Hepatocyte (in vitro differentiated cells): Measurements from ENCODE around the gene SPACA7. TPM values are rescaled to one million over a fixed set of nuclear protein-coding genes. Genes with fewer than 3 reads are reported as not detected.
"Not testable (repeated sequence)": the region's sequence is repeated elsewhere in the genome, so short reads cannot be mapped to it uniquely, and the experiment has no call there.

ENCODE experiments used
- DNase-seq: peaks from one replicate; pipeline ENCODE4 v3.0.0-alpha.2; 2016; ENCODE audit warnings: low spot score
- H2AFZ ChIP-seq: fragments of 200-600 bp; sonication (generic); 2 replicates; pipeline ENCODE4 v1.6.0; 2016; ENCODE audit warnings: antibody characterized with exemption, mild to moderate bottlenecking
- H3K27ac ChIP-seq: fragments of 200-600 bp; sonication (generic); 2 replicates; pipeline ENCODE4 v1.5.1; 2016; ENCODE audit warnings: mild to moderate bottlenecking
- H3K27me3 ChIP-seq: fragments of 200-600 bp; sonication (generic); 2 replicates; pipeline ENCODE4 v1.6.1; 2016
- H3K36me3 ChIP-seq: fragments of 200-600 bp; sonication (generic); replicated peaks from 2 replicates; pipeline ENCODE4 v1.5.1; 2016; ENCODE audit warnings: low read depth; ENCODE audit not compliant: insufficient read depth
- H3K4me1 ChIP-seq: fragments of 200-600 bp; sonication (generic); 2 replicates; pipeline ENCODE4 v1.5.1; 2016; ENCODE audit warnings: mild to moderate bottlenecking, moderate library complexity; ENCODE audit not compliant: insufficient read depth
- H3K4me2 ChIP-seq: fragments of 200-600 bp; sonication (generic); 2 replicates; pipeline ENCODE4 v1.6.0; 2016
- H3K4me3 ChIP-seq: fragments of 200-600 bp; sonication (generic); 2 replicates; pipeline ENCODE4 v1.5.1; 2016; ENCODE audit warnings: mild to moderate bottlenecking
- H3K79me2 ChIP-seq: fragments of 200-600 bp; sonication (generic); 2 replicates; pipeline ENCODE4 v1.6.0; 2017; ENCODE audit warnings: mild to moderate bottlenecking
- H3K9me2 ChIP-seq: fragments of 200-600 bp; sonication (generic); replicated peaks from 2 replicates; pipeline ENCODE4 v1.6.0; 2017; ENCODE audit warnings: mild to moderate bottlenecking; ENCODE audit not compliant: insufficient read depth
- H3K9me3 ChIP-seq: fragments of 200-600 bp; sonication (generic); 2 replicates; pipeline ENCODE4 v1.5.1; 2016; ENCODE audit warnings: low read depth, mild to moderate bottlenecking
- H4K20me1 ChIP-seq: fragments of 200-600 bp; sonication (generic); 2 replicates; pipeline ENCODE4 v1.6.0; 2016; ENCODE audit warnings: mild to moderate bottlenecking; ENCODE audit not compliant: insufficient read depth, poor library complexity, severe bottlenecking
- EZH2 ChIP-seq: fragments of 200-600 bp; sonication (generic); IDR thresholded peaks from 2 replicates; pipeline ENCODE4 v1.6.1; 2016; ENCODE audit warnings: antibody characterized with exemption, mild to moderate bottlenecking, borderline replicate concordance
- EZH2phosphoT487 ChIP-seq: fragments of 200-600 bp; sonication (generic); IDR thresholded peaks from one replicate; pipeline ENCODE4 v1.6.1; 2018; ENCODE audit warnings: antibody characterized with exemption, mild to moderate bottlenecking, low read depth, moderate library complexity; ENCODE audit not compliant: unreplicated experiment, severe bottlenecking
- WGBS: methylation state at CpG from one replicate; pipeline ENCODE4 v1.1.6; 2016; ENCODE audit warnings: low lambda C conversion rate; ENCODE audit errors: missing lambda C conversion rate; 5-methylcytosine and 5-hydroxymethylcytosine counted together
- polyA plus RNA-seq: library from polyadenylated mRNA; unstranded; fragments of >200 nt; fragmentation: Nextera tagmentation; extraction: Ambion mirVana; gene quantifications from 2 replicates; pipeline ENCODE4 v1.2.1, GENCODE V29; 2016
- total RNA-seq: library from RNA; depleted of rRNA; stranded (reverse); fragments of >200 nt; gene quantifications from 2 replicates; pipeline ENCODE4 v1.2.3, GENCODE V29; 2014
- TF ChIP-seq, protein P1 (sequence below): fragments of 200-600 bp; sonication (generic); IDR thresholded peaks from 2 replicates; pipeline ENCODE4 v1.5.1; 2016; ENCODE audit warnings: antibody characterized with exemption, mild to moderate bottlenecking; ENCODE audit not compliant: poor library complexity

The SPACA7 gene
- total and polyA plus RNA-seq, 2 experiments from 2014 or later, result not detected

DNA sequence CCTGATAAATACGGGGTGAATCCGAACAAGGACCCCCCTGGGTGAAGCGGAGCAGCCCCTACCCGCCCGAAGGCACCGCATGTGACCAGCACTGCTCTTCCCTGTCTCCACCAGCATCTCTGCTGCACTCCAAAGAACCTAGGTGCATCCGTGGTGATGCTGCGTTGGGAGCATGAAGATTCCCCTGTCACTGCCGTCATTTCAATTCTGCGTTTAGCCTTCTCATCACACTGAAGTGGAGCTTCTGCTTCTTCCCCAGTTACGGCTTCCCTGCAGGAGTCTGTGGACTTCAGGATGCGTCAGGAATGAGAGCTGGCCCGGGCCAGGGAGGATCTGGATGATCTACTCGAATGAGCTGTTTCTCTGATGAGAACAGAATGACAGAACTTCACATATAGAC is 47.9 kb downstream of the SPACA7 start:
- Histone ChIP-seq H3K4me3 (no peak overlapping the region), H3K9me3 (no peaks in the 10 kb centered on the region), H3K27ac (no peak overlapping the region), H3K9me2 (no peaks in the 10 kb centered on the region), H3K36me3 (no peaks in the 10 kb centered on the region), H2AFZ (no peak overlapping the region), H3K79me2 (no peaks in the 10 kb centered on the region), H3K27me3 (no peaks in the 10 kb centered on the region), H3K4me2 (no peak overlapping the region), H3K4me1 (no peaks in the 10 kb centered on the region), H4K20me1 (no peaks in the 10 kb centered on the region)
- 78% methylated on average over 14 of the region's 14 CpGs for WGBS
- DNase-seq, result no peak
- TF ChIP-seq EZH2 (no peak), EZH2phosphoT487 (no peak)
- TF ChIP-seq, protein P1, sequence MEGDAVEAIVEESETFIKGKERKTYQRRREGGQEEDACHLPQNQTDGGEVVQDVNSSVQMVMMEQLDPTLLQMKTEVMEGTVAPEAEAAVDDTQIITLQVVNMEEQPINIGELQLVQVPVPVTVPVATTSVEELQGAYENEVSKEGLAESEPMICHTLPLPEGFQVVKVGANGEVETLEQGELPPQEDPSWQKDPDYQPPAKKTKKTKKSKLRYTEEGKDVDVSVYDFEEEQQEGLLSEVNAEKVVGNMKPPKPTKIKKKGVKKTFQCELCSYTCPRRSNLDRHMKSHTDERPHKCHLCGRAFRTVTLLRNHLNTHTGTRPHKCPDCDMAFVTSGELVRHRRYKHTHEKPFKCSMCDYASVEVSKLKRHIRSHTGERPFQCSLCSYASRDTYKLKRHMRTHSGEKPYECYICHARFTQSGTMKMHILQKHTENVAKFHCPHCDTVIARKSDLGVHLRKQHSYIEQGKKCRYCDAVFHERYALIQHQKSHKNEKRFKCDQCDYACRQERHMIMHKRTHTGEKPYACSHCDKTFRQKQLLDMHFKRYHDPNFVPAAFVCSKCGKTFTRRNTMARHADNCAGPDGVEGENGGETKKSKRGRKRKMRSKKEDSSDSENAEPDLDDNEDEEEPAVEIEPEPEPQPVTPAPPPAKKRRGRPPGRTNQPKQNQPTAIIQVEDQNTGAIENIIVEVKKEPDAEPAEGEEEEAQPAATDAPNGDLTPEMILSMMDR, result no peak

DNA sequence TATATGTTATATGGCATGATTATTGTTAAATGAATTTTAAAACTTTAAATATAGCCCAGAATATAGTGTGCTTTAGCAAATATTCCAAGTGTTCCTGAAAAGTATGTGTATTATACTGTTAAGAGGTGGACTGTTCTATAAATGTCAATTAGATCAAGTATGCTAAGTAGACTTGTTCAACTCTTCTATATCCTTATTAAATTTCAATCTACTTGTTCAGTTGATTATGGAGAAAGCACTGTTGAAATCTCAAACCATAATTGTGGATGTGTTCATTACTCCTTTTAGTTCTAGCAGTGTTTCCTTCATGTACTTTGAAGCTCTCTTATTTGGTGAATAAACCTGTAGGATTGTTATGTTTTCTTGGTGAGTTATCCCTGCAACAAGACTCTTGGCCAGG is 52.5 kb downstream of the SPACA7 start:
- Histone ChIP-seq H3K4me3 (no peak overlapping the region), H3K79me2 (no peaks in the 10 kb centered on the region), H3K27me3 (no peaks in the 10 kb centered on the region), H2AFZ (no peak overlapping the region), H3K27ac (no peak overlapping the region), H3K4me2 (no peak overlapping the region), H3K9me3 (no peaks in the 10 kb centered on the region), H3K9me2 (no peaks in the 10 kb centered on the region), H4K20me1 (no peaks in the 10 kb centered on the region), H3K36me3 (no peaks in the 10 kb centered on the region), H3K4me1 (no peaks in the 10 kb centered on the region)
- DNase-seq, result no peak
- TF ChIP-seq, protein P1, result no peak
- TF ChIP-seq EZH2 (no peak), EZH2phosphoT487 (no peak)

DNA sequence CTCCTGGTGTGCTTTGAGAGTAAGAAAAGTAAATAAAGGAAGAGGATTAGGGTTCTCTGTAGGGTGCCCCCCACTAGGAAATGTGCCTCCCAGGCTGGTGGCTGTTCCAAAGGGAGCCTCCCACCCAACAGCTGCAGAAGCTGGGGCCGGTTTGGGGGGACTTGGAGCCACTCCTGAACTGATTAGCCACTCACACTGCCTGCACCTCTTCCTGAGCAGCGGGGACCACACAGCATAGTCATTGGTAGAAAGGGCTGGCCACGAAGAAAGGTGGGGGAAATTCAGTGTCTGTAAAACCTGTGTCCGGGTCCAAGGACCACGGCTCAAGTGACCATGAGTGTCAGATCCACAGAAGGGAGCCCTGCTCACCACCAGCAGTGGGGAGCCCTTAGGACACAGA is 55.6 kb downstream of the SPACA7 start:
- no peaks in the 10 kb centered on the region for H3K79me2 ChIP-seq
- no peak for DNase-seq
- H3K27me3 ChIP-seq, result no peaks in the 10 kb centered on the region
- H3K36me3 ChIP-seq, result no peaks in the 10 kb centered on the region
- 78% methylated on average over 5 of the region's 5 CpGs for WGBS
- no peak overlapping the region for H3K27ac ChIP-seq
- H2AFZ ChIP-seq, result no peak overlapping the region
- no peaks in the 10 kb centered on the region for H3K9me2 ChIP-seq
- H4K20me1 ChIP-seq, result no peaks in the 10 kb centered on the region
- H3K4me3 ChIP-seq, result no peak overlapping the region
- no peaks in the 10 kb centered on the region for H3K4me1 ChIP-seq
- TF ChIP-seq EZH2 (no peak), EZH2phosphoT487 (no peak)
- TF ChIP-seq, protein P1, result no peak
- no peaks in the 10 kb centered on the region for H3K9me3 ChIP-seq
- H3K4me2 ChIP-seq, result no peak overlapping the region

DNA sequence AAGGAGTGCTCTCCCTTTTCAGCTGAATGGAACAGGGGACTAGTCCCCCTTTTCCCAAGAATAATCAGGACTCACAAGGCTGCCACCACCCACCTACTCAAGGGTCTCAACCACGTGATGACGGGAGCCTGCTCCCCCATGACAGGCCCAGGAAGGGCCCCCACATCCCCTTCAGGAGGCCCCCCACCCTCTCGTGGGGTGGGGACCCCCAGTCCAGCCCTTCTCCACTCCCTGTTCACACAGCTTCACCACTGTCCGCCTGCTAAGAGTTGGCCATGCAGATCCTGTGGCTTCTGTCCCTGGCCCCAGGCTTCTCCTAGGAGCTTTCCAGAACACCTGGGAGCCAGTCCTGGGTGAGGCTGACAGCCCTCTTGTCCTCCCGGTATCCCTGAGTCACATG is 56.6 kb downstream of the SPACA7 start:
- 66% methylated on average over 4 of the region's 5 CpGs for WGBS

DNA sequence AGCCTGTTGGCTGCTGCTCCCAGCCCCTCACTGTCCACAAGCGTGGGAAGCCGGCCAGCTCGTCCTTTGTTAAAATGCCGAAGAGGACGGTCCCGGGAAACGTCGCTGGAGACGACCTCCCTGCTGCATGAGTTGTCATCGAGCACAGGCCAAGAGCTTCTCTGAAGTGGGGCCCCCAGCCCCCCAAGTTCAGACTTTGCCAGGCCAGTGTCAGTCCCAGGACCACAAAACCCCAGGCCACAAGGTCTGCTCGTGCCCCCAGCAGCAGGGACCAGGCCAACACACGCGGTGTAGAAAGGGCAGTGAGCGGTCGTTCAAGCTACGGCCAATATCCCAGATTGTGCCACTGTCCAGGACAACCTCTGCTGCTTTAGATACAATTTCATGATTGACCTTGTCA is 57.4 kb downstream of the SPACA7 start:
- not testable (repeated sequence) for H3K4me1 ChIP-seq, H3K9me3 ChIP-seq, H3K4me3 ChIP-seq, H3K36me3 ChIP-seq, H3K4me2 ChIP-seq, H4K20me1 ChIP-seq, H3K27ac ChIP-seq, DNase-seq, H3K9me2 ChIP-seq, H3K27me3 ChIP-seq, H2AFZ ChIP-seq, H3K79me2 ChIP-seq
- 97% methylated on average over 16 of the region's 16 CpGs for WGBS

More for the DNA sequence above, 56.6 kb downstream of the SPACA7 start:
- H4K20me1 ChIP-seq, H3K9me3 ChIP-seq, DNase-seq, H3K27ac ChIP-seq, H3K4me3 ChIP-seq, H3K27me3 ChIP-seq, H2AFZ ChIP-seq, H3K9me2 ChIP-seq, H3K4me1 ChIP-seq, H3K4me2 ChIP-seq, H3K79me2 ChIP-seq, H3K36me3 ChIP-seq: not testable (repeated sequence)
